ENCODE results near the gene CLASP1. TPM values are rescaled to one million over a fixed set of nuclear protein-coding genes. Genes with fewer than 3 reads are reported as not detected.

CLASP1 gene
- total and polyA plus RNA-seq, 2 experiments from 2014 or later, result 20.1 to 45.9 TPM

GRCh38 chr2:121633463-121633862, 15.8 kb downstream of the CLASP1 start:
- TF ChIP-seq EZH2 (IDR thresholded peaks at IDR 0.05; ENCODE audit: borderline replicate concordance), result no peak
- TF ChIP-seq CTCF (IDR thresholded peaks at IDR 0.05; ENCODE audit: poor library complexity), result no peak
- no peak for TF ChIP-seq EZH2phosphoT487 (IDR thresholded peaks at IDR 0.05; ENCODE audit: low read depth, severe bottlenecking, unreplicated experiment)
- Histone ChIP-seq H3K4me3 (no peak overlapping the region), H2AFZ (no peak overlapping the region), H3K4me1 (ENCODE audit: insufficient read depth) (peaks cover 10% of the 10 kb centered on the region), H4K20me1 (ENCODE audit: insufficient read depth, poor library complexity, severe bottlenecking) (peaks cover 23% of the 10 kb centered on the region), H3K27me3 (no peaks in the 10 kb centered on the region), H3K4me2 (no peak overlapping the region), H3K9me3 (ENCODE audit: low read depth) (no peaks in the 10 kb centered on the region), H3K27ac (no peak overlapping the region), H3K36me3 (replicated peaks; ENCODE audit: insufficient read depth, low read depth) (no peaks in the 10 kb centered on the region), H3K9me2 (replicated peaks; ENCODE audit: insufficient read depth) (no peaks in the 10 kb centered on the region), H3K79me2 (peaks cover 96% of the 10 kb centered on the region)
- WGBS (ENCODE audit: low lambda C conversion rate, missing lambda C conversion rate), result 96% methylated on average over 4 of the region's 4 CpGs
- DNase-seq (ENCODE audit: low spot score), result no peak

GRCh38 chr2:121627525-121628050, 21.7 kb downstream of the CLASP1 start:
- Histone ChIP-seq H3K4me2 (peak overlapping the region; percentile 62), H3K36me3 (replicated peaks; ENCODE audit: insufficient read depth, low read depth) (no peaks in the 10 kb centered on the region), H3K27me3 (no peaks in the 10 kb centered on the region), H3K4me1 (ENCODE audit: insufficient read depth) (no peaks in the 10 kb centered on the region), H2AFZ (no peak overlapping the region), H3K9me2 (replicated peaks; ENCODE audit: insufficient read depth) (no peaks in the 10 kb centered on the region), H3K4me3 (no peak overlapping the region), H3K9me3 (ENCODE audit: low read depth) (no peaks in the 10 kb centered on the region), H3K79me2 (peaks cover 91% of the 10 kb centered on the region), H3K27ac (peak overlapping the region; percentile 35), H4K20me1 (ENCODE audit: insufficient read depth, poor library complexity, severe bottlenecking) (no peaks in the 10 kb centered on the region)
- 81% methylated on average over 4 of the region's 4 CpGs for WGBS (ENCODE audit: low lambda C conversion rate, missing lambda C conversion rate)
- DNase-seq (ENCODE audit: low spot score), result peak; percentile 11
- no peak for TF ChIP-seq EZH2 (IDR thresholded peaks at IDR 0.05; ENCODE audit: borderline replicate concordance)
- no peak for TF ChIP-seq EZH2phosphoT487 (IDR thresholded peaks at IDR 0.05; ENCODE audit: low read depth, severe bottlenecking, unreplicated experiment)
- no peak for TF ChIP-seq CTCF (IDR thresholded peaks at IDR 0.05; ENCODE audit: poor library complexity)

- Histone ChIP-seq H4K20me1 (ENCODE audit: insufficient read depth, poor library complexity, severe bottlenecking) (no peaks in the 10 kb centered on the region), H3K4me1 (ENCODE audit: insufficient read depth) (no peaks in the 10 kb centered on the region), H3K9me3 (ENCODE audit: low read depth) (no peaks in the 10 kb centered on the region), H3K9me2 (replicated peaks; ENCODE audit: insufficient read depth) (no peaks in the 10 kb centered on the region), H2AFZ (no peak overlapping the region), H3K27me3 (no peaks in the 10 kb centered on the region), H3K27ac (peak overlapping the region; percentile 35), H3K4me3 (no peak overlapping the region), H3K79me2 (peaks cover 91% of the 10 kb centered on the region), H3K36me3 (replicated peaks; ENCODE audit: insufficient read depth, low read depth) (no peaks in the 10 kb centered on the region), H3K4me2 (peak overlapping the region; percentile 62)
- WGBS (ENCODE audit: low lambda C conversion rate, missing lambda C conversion rate), result 94% methylated on average over 4 of the region's 4 CpGs
- TF ChIP-seq EZH2phosphoT487 (IDR thresholded peaks at IDR 0.05; ENCODE audit: low read depth, severe bottlenecking, unreplicated experiment) (no peak), CTCF (IDR thresholded peaks at IDR 0.05; ENCODE audit: poor library complexity) (no peak), EZH2 (IDR thresholded peaks at IDR 0.05; ENCODE audit: borderline replicate concordance) (no peak)
- DNase-seq (ENCODE audit: low spot score), result peak; percentile 37
Measured at GRCh38 chr2:121626777-121627524, 22.3 kb downstream of the CLASP1 start.

Data from hepatocyte (in vitro differentiated cells).